Thyroid gland (tissue), 4 donors: Measurements from ENCODE around the gene P3H3. TPM values are rescaled to one million over a fixed set of nuclear protein-coding genes. Genes with fewer than 3 reads are reported as not detected.

ENCODE experiments used
- DNase-seq, 2 donors: peaks; one replicate each; pipeline ENCODE4 v3.0.0-alpha.2; 2019
- H3K27ac ChIP-seq, 3 donors: fragments of 200-600 bp; sonication (generic); 1 replicate in 2 of 3; 2 replicates in 1 of 3; pipeline ENCODE4 v1.5.1; 2016 to 2019; ENCODE audit warnings: mild to moderate bottlenecking in 1 of 3, moderate library complexity in 1 of 3
- H3K27me3 ChIP-seq: fragments of 200-600 bp; sonication (generic); one replicate; pipeline ENCODE4 v1.5.1; 2019
- H3K36me3 ChIP-seq, 2 donors: fragments of 200-600 bp; sonication (generic); one replicate each; pipeline ENCODE4 v1.5.1; 2016 to 2019
- H3K4me1 ChIP-seq, 2 donors: fragments of 200-600 bp; sonication (generic); one replicate each; pipeline ENCODE4 v1.5.1; 2017 to 2019
- H3K4me3 ChIP-seq, 3 donors: fragments of 200-600 bp; sonication (generic); replicated peaks in 1 of 3; 1 replicate in 2 of 3; 2 replicates in 1 of 3; pipeline ENCODE4 v1.5.1; 2016; ENCODE audit warnings: mild to moderate bottlenecking in 1 of 3
- H3K9me3 ChIP-seq: fragments of 200-600 bp; sonication (generic); one replicate; pipeline ENCODE4 v1.5.1; 2017
- CTCF ChIP-seq, 6 experiments: fragments of 200-600 bp in 3 of 6; fragments of 450-650 bp in 3 of 6; sonication (generic) in 3 of 6; IDR thresholded peaks; one replicate each; pipeline ENCODE4 v1.5.1; 2016 to 2019; ENCODE audit warnings: antibody characterized with exemption in 6 of 6, mild to moderate bottlenecking in 2 of 6, inconsistent platforms in 1 of 6, moderate library complexity in 1 of 6
- POLR2A ChIP-seq, 2 donors: fragments of 450-650 bp; IDR thresholded peaks; one replicate each; pipeline ENCODE4 v1.6.1; 2017; ENCODE audit warnings: antibody characterized with exemption in 2 of 2, mild to moderate bottlenecking in 2 of 2, moderate library complexity in 1 of 2
- WGBS, 2 donors: methylation state at CpG; one replicate each; pipeline ENCODE4 v1.1.5; 2017; 5-methylcytosine and 5-hydroxymethylcytosine counted together
- intact Hi-C: fragments of 100-400 bp; cut with DNase I; formaldehyde crosslinking; loops from one replicate; pipeline ENCODE4 v1.15.1; 2023
- total RNA-seq, 4 donors: library from RNA; depleted of rRNA; stranded (reverse); fragments of >200 nt; gene quantifications; one replicate each; pipeline ENCODE4 v1.2.3, GENCODE V29; 2016

P3H3 gene
- total RNA-seq, 4 donors from 2014 or later: 13.6 to 27.9 (median 20.3) TPM

GRCh38 chr12:6851921-6852650 is 23.9 kb downstream of the P3H3 start, which contains the start of gene USP5:
USP5 (plus strand) TSS chr12:6852150; CDS start chr12:6852180, 30 bp downstream.
- H3K36me3 ChIP-seq: peaks cover 15 to 16% of the 10 kb centered on the region in 2 donors
- 0% methylated on average over 11 to 12 of the region's 65 CpGs for WGBS, 2 donors
- peaks cover 10 to 12% of the 10 kb centered on the region in 2 donors for H3K4me1 ChIP-seq
- H3K4me3 ChIP-seq: peak within 1 kb of the TSS; percentile 9 to 55 (median 45)
- no peaks in the 10 kb centered on the region for H3K9me3 ChIP-seq
- intact Hi-C loops: no loop called here
- peak; percentile 100 for DNase-seq
- H3K27ac ChIP-seq: peak within 1 kb of the TSS; percentile 76 to 96 (median 90)
- TF ChIP-seq POLR2A (IDR thresholded peaks at IDR 0.05) (peak in 1 of 2 donors; percentile 55), CTCF (IDR thresholded peaks at IDR 0.05) (no peak)
- H3K27me3 ChIP-seq: no peaks in the 10 kb centered on the region

DNA sequence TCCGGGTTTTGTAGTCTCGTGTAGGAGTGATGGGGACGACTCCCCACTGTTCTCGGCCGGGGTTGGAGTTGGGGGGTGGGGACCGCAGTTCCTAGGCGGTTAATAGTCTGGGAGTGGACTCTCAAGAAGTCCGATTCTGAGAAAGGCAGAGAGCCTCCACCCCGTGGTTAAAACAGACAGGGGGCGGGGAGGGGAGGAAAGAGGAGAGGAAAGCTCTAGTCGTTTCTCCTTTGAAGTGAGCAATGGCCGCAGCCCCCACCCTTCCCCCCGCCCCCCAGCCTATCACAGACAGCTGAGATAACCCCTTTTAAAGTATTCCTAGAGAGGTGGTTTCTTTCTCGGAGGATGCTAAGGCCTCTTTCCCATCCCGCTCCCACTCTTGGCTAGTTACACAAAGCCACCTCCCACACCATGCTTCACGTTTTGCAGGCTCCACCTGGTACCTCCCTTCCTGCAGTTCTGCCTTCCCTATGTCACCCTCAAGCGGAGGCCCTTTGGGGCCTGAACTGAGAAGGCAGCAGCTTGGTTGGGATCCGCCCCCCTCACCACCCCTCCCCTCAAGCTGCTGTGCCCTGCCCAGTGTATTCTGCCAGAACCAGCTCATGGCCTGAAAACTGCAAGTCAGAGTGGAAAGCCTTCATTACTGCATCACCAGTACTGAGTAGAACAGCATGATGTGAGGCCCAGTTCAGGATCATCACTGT is 24.6 kb downstream of the P3H3 start:
- WGBS, 2 donors: 3% methylated on average over 14 to 18 of the region's 18 CpGs
- H3K4me1 ChIP-seq: peaks cover 10 to 12% of the 10 kb centered on the region in 2 donors
- peak overlapping the region in 2 of 3 donors; percentile 45 to 55 for H3K4me3 ChIP-seq
- TF ChIP-seq POLR2A (IDR thresholded peaks at IDR 0.05): no peak
- no peak for TF ChIP-seq CTCF (IDR thresholded peaks at IDR 0.05)
- H3K27me3 ChIP-seq: no peaks in the 10 kb centered on the region
- no peaks in the 10 kb centered on the region for H3K9me3 ChIP-seq
- H3K27ac ChIP-seq: peak overlapping the region in 1 of 3 donors; percentile 96
- intact Hi-C loops: no loop called here
- peak in 1 of 2 donors; percentile 33 for DNase-seq
- peaks cover 21 to 23% of the 10 kb centered on the region in 2 donors for H3K36me3 ChIP-seq

DNA sequence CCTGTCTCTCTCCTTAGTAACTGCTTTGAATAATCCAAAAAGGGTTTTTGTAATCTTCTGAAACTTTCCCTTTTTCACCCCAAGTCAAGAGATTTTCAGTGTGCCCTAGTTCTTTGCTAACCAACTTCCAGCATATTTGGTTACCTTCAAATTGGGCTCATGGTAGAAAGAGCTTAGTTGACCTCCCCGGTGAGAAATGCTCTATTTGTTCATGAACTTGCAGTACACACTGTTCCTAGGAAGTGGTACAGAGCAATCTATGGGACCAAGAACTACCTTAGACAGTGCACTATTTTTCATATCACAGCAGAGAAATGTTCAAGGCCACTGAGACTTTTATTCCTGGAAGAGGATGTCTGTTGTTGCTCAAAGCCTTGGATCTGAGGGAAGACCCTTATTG is 25.4 kb downstream of the P3H3 start:
- no peak overlapping the region for H3K4me3 ChIP-seq
- no peak for DNase-seq
- peaks cover 10 to 12% of the 10 kb centered on the region in 2 donors for H3K4me1 ChIP-seq
- no peak for TF ChIP-seq POLR2A (IDR thresholded peaks at IDR 0.05)
- TF ChIP-seq CTCF (IDR thresholded peaks at IDR 0.05): no peak
- no peaks in the 10 kb centered on the region for H3K9me3 ChIP-seq
- intact Hi-C loops: no loop called here
- peaks cover 29 to 31% of the 10 kb centered on the region in 2 donors for H3K36me3 ChIP-seq
- WGBS, 2 donors: 76 to 79% methylated on average over 1 of the region's 1 CpG
- no peak overlapping the region for H3K27ac ChIP-seq
- H3K27me3 ChIP-seq: no peaks in the 10 kb centered on the region

DNA sequence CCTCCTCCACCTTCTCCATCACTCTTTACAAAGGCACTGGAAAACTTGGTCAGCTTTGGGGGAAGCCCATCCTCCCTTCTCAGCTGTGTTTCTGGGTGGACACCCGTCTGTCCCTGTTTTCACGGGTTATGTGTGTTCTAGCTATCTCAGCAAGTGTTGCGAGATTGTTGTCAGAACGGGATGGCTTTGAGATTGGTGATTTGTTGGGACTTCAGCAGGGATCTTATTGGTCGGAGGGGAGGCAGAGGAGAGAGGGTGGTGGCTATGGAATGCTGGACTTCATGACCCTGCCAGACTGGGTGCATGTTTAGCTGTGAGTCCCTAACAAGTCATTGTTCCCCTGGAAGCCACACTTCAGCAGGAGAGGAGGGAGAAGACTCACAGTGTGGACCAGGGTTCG is 25.8 kb downstream of the P3H3 start:
- Histone ChIP-seq H3K27me3 (no peaks in the 10 kb centered on the region), H3K36me3 (peaks cover 33 to 36% of the 10 kb centered on the region in 2 donors), H3K9me3 (no peaks in the 10 kb centered on the region), H3K27ac (no peak overlapping the region), H3K4me1 (peaks cover 10 to 12% of the 10 kb centered on the region in 2 donors), H3K4me3 (no peak overlapping the region)
- intact Hi-C loops: no loop called here
- TF ChIP-seq CTCF (IDR thresholded peaks at IDR 0.05): no peak
- no peak for TF ChIP-seq POLR2A (IDR thresholded peaks at IDR 0.05)
- no peak for DNase-seq
- 83 to 85% methylated on average over 6 of the region's 6 CpGs for WGBS, 2 donors

- TF ChIP-seq CTCF (IDR thresholded peaks at IDR 0.05): no peak
- TF ChIP-seq POLR2A (IDR thresholded peaks at IDR 0.05): no peak
- intact Hi-C loops: no loop called here
- Histone ChIP-seq H3K4me3 (no peak overlapping the region), H3K27me3 (no peaks in the 10 kb centered on the region), H3K36me3 (peaks cover 36 to 47% of the 10 kb centered on the region in 2 donors), H3K9me3 (no peaks in the 10 kb centered on the region), H3K4me1 (peaks cover 10 to 12% of the 10 kb centered on the region in 2 donors), H3K27ac (no peak overlapping the region)
- WGBS, 2 donors: 93 to 95% methylated on average over 14 of the region's 14 CpGs
- no peak for DNase-seq
Measured at GRCh38 chr12:6855322-6855721, 27.1 kb downstream of the P3H3 start.
